GM21737 (cell line): ENCODE measurements around the gene OBP2A.

Experiments used
- ATAC-seq: cut with Tn5 transposase; IDR thresholded peaks from one replicate; pipeline ENCODE4 v1.9.1; 2021; ENCODE audit warnings: mild to moderate bottlenecking, moderate library complexity; ENCODE audit not compliant: unreplicated experiment

The OBP2A gene

GRCh38 chr9:135551456-135551855 lies 5.5 kb downstream of the OBP2A start:
- no peak for ATAC-seq

DNA sequence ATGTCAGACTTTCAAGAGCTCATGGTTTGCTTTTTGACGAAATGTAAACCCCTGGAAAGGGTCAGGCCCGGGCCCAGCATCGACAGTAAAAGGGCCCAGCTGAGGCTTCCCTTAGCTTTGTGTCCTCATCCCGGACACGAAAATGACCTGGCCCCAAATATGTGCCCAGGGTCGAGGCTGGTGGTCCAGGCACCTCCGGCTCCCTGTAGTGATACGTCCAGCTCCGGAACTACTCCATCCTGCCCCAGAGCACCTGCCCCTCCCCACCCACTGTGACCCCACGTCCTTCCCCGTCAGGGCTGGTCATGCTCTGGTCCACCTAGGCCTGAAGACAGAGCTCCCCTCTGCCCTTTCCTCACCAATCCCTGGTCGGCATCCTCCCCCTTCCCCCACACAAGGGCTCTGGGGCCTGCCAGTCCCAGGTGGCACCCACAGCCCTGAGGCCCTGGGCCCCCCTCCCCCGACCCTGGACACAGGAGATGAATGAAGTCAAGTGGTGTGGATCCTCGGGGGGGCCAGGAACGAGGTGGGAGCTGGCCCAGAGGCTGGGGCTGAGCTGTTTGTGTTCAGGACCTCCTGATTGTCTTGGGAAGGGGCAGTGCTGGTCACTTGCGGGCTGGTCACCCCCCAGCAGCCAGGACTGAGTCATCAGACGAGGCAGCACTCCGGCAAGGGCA lies 6.2 kb downstream of the OBP2A start:
- no peak for ATAC-seq

DNA sequence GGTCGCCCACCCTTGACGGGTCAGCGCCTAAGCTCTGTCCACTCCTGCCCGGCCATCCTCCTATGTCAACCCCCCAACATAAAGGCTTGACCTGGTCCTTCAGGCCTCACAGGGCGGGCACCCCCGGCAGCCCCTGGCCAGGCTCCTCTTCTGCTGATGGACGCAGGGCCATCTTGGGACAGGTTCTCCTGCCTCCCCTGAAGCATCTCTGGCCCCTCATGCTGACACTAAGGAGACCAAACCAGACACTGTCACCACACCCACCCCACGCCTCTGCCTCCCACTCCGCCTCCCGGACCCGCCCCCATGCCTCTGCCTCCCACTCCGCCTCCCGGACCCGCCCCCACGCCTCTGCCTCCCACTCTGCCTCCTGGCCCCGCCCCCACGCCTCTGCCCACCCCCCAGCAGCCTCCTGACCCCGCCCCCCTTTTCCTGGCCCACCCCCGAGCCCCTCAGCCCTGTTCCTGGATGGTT lies 6.8 kb downstream of the OBP2A start:
- no peak for ATAC-seq

DNA sequence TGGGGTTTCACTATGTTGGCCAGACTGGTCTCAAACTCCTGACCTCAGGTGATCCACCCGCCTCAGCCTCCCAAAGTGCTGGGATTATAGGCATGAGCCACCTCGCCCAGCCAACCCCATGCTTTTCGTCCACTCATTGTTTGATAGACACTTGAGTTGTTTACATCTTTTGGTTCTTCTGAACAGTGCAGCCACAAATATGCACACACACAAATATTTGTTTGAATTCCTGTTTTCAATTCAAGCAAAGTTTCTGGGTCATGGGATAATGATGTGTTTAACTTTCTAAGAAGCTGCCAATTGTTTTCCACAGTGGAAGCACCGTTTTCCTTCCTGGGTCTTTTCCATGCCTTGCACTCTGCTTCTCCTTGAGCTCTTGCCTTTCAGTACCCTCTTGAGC lies 8.8 kb downstream of the OBP2A start:
- no peak for ATAC-seq

DNA sequence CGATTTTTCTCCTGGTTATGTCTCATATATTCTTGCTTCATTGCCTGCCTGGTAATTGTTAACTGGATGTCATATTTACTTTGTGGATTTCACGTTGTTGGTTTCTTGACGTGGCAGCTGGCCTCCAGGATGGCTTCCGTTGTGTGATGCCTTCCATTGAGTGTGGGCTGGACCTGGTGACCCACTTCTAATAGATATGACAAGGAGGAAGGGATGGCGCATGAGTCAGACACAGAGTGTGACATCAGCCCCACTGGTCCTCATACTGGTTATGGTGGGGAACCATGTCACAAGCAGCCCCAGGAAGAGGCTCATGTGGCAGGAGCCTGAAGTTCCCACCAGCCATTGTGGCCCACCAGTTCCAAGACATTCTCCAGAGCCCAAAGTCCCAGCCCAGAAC lies 9.3 kb downstream of the OBP2A start:
- no peak for ATAC-seq

GRCh38 chr9:135555910-135556309 lies 10.0 kb downstream of the OBP2A start:
- no peak for ATAC-seq

DNA sequence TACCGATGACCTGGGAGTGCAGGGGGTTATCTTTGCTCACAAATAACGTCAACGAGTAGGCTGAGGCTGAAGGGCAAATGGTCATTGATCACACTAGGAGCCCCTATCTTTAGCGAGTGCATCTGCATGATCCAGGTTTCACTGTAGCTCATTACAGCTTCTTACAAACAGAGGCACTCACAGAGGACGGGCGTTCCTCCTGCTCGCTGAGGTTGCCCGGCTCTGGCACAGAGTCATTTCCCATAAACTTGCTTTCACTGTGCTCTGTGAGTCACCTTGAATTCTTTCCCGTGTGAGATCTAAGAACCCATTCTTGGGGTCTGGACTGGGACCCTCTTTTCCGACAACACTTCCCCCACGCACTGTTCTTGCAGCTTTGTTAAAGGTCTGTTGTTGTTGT lies 13.7 kb downstream of the OBP2A start:
- no peak for ATAC-seq

DNA sequence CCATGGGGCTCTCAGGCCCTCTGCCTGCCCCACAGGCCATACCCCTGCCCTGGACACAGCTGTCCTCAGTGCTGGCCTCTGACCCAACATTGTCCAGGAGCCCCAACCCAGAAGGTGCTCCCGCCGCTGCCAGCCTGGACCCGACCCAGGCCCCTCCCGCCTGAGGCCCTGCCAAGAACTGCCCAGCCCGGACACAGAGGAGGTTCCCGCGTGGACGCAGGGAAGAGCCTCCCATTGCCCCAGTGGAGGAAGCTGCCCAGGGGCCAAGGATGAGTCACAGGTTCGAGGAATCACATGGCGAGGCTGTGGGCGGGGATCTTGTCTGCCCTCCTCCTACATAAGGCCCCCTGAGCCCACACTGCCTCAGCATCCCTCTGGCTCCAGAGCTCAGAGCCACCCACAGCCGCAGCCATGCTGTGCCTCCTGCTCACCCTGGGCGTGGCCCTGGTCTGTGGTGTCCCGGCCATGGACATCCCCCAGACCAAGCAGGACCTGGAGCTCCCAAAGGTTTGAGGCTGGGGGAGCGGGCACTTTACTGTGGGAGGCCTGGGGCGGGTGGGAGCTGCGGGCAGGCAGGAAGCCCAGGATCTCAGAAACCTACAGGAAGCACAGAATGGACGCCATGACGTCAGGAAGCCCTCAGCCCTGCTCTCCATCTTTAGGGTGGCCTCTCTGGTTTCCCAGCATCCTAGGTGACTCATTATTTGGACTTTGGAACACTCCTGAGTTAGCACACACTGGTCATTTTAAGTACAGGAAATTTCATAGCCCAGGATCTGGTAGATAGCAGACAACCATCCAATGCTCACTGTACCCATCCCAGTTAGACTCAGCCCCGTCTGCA lies 15.7 kb downstream of the OBP2A start, which contains the start of gene PAEP:
TSS of gene PAEP (plus strand) at position 366 of the 844 bp plus-strand sequence.
- ATAC-seq = no peak

DNA sequence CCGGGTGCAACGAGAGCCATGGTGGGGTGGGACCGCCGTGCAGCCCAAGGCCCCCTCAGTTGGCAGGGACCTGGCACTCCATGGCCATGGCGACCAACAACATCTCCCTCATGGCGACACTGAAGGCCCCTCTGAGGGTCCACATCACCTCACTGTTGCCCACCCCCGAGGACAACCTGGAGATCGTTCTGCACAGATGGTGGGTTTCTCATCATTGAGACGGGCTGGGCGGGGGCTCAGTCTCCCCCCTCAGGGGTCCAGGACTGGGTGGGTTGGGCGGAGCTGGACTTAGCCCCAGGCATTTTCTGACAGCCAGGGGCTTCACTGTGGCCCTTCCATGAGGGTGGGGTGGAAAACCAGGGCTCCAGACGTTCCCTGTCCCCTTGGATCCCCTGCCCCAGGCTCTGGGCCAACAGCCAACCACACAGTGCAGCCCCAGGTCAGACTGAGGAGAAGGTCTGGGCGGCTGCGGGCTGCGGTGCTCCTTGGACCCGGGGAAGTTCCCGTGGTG lies 16.4 kb downstream of the OBP2A start:
- ATAC-seq = no peak

DNA sequence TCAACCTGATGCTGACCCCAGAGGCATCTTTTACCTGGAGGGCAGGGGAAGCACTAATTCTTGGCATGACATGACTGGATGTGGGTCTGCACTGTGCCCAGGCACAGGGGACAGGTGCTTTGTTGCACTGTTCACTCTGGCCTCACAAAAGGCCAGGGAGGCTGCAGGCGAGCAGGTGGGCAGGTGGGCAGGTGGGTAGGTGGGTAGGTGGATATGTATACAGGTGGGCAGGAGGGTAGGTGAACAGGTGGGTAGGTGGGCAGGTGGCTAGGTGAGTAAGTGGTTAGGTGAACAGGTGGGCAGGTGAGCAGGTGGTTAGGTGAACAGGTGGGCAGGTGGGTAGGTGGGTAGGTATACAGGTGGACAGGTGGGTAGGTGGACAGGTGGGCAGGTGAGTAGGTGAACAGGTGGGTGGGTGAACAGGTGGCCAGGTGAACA lies 17.1 kb downstream of the OBP2A start:
- ATAC-seq = no peak

- ATAC-seq = no peak
These were observed 17.9 kb downstream of the OBP2A start for GRCh38 chr9:135563858-135564257.

DNA sequence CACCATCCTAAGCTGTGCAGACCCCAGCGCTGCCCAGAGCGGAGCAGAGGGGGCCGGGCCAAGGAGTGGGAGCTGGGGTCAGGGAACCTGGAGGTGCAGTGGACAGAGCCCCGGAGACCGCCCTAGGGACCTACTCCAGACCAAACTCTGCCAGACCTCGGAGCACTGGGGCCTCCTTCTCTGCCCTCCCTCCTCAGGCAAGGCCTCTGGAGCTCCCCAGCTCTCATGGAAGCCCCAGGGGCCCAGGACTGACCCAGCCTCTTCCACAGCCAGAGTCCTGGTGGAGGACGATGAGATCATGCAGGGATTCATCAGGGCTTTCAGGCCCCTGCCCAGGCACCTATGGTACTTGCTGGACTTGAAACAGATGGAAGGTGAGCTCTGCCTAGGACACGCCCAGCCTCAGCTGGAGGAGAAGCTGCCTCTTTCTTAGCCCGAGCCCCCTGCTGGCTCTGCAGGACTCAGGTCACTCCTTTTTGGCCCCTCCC lies 19.3 kb downstream of the OBP2A start:
- no peak for ATAC-seq

- ATAC-seq = no peak
These were observed 19.7 kb downstream of the OBP2A start for GRCh38 chr9:135565636-135566035.

- no peak for ATAC-seq
These were observed 20.6 kb downstream of the OBP2A start for GRCh38 chr9:135566552-135566951.

DNA sequence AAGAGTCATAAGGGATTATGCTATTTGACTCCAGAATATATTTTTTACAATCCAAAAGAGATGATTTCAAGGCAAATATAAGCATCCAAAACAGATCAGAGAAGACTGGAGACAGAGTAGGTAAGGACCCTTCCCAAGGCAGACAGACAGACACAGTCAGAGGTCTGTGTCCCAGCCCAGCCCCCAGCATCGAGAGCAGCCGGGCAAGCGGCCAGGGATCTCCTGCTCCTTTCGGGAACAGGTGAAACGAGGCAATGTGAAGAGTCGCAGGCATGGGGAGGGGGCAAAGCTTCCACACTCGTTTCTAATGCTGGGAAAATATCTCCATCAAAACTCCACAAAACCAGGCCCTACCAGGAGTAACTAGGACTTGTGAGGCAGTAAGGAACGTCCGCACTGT lies 21.4 kb downstream of the OBP2A start:
- ATAC-seq = no peak

DNA sequence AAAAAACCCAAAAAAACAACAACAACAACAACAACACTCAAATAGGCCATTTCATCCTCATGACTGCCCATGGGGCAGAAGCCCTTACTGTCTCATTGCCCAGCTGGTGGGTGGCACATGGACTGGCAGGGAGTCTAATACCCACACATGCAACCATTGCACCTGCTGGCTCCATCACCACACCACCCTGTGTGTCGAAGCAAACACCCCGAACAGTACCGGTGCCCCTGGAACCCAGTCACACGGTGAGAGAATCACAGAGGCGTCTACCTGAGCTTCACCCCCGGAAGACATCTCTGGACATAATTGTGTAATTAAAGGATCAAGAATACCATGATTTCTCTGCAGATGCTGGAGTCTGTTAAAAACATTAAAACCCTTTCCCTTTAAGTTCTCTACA lies 22.1 kb downstream of the OBP2A start:
- no peak for ATAC-seq

GRCh38 chr9:135570456-135570855 lies 24.5 kb downstream of the OBP2A start:
- ATAC-seq = no peak

- ATAC-seq = no peak
These were observed 26.3 kb downstream of the OBP2A start for GRCh38 chr9:135572233-135572632.

DNA sequence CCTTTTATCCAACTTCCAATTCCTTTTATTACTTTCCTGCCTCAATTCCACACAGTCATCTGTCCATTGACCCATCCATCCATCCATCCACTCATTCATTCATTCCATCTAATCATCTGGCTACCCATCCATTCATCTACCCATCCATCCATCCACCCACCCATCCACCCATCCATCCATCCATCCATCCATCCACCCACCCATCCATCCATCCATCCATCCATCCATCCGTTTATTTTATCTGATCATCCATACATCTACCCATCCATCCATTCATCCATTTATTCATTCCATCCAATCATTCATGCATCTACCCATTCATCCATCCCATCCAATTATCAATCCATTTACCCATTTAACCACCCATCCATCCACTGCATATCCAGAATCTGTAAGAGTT lies 27.2 kb downstream of the OBP2A start:
- ATAC-seq = no peak

DNA sequence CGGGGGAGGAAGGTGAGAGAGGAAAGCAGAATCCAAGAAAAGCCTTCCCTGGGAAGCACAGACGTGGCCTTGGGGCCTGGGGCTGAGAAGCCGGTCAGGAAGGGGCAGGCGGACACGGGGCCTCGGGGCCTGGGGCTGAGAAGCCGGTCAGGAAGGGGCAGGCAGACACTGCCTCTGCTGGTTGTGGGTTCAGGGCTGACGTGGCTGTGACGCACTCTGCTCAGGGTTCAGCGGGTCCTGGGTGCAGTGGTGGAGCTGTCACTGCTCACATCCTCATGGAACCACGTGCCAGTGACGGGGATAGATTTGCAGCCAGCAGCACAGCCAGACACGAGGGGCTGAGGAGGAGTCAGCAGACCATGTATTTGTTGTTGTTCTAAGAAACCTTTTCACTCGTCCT lies 28.4 kb downstream of the OBP2A start:
- no peak for ATAC-seq

GRCh38 chr9:135574943-135575342 lies 29.0 kb downstream of the OBP2A start:
- no peak for ATAC-seq
